22Rv1 (cell line): ENCODE measurements around the gene SLC25A24.

ENCODE experiments used
- ZFX ChIP-seq: fragments of 450-650 bp; IDR thresholded peaks from 2 replicates; pipeline ENCODE4 v1.6.1; 2017; ENCODE audit warnings: antibody characterized with exemption, borderline replicate concordance
- TF ChIP-seq, protein P1 (sequence below): fragments of 450-650 bp; IDR thresholded peaks from 2 replicates; pipeline ENCODE4 v1.5.1; 2017; ENCODE audit warnings: mild to moderate bottlenecking

DNA sequence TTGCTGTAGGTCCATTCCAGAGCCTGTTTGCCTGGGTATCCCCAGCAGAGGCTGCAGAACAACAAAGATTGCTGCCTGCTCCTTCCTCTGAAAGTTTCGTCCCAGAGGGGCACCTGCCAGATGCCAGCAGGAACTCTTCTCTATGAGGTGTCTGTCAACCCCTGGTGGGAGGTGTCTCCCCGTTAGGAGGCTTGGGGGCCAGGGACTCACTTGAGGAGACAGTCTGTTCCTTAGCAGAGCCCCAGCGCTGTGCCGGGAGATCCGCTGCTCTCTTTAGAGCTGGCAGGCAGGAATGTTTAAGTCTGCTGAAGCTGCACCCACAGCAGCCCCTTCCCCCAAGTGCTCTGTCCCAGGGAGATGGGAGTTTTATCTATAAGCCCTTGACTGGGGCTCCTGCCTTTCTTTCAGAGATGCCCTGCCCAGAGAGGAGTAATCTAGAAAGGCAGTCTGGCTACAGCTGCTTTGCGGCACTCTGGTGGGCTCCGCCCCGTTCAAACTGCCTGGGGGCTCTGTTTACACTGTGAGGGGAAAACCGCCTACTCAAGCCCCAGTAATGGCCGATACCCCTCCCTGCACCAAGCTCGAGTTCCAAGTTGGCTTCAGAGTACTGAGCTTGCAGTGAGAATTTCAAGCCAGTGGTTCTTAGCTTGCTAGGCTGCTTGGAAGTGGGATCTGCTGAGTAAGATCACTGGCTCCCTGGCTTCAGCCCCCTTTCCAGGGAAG is 8.7 kb upstream of the SLC25A24 start:
- TF ChIP-seq, protein P1, sequence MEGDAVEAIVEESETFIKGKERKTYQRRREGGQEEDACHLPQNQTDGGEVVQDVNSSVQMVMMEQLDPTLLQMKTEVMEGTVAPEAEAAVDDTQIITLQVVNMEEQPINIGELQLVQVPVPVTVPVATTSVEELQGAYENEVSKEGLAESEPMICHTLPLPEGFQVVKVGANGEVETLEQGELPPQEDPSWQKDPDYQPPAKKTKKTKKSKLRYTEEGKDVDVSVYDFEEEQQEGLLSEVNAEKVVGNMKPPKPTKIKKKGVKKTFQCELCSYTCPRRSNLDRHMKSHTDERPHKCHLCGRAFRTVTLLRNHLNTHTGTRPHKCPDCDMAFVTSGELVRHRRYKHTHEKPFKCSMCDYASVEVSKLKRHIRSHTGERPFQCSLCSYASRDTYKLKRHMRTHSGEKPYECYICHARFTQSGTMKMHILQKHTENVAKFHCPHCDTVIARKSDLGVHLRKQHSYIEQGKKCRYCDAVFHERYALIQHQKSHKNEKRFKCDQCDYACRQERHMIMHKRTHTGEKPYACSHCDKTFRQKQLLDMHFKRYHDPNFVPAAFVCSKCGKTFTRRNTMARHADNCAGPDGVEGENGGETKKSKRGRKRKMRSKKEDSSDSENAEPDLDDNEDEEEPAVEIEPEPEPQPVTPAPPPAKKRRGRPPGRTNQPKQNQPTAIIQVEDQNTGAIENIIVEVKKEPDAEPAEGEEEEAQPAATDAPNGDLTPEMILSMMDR = no peak
- TF ChIP-seq ZFX = no peak
